T-helper 2 cell treated with Interferon-gamma antibody and Interleukin-4, amounts not matched to agents 100 ng/mL and 5 ng/mL, for 36 hours (primary cell): Measurements from ENCODE around the gene RHD. TPM values are rescaled to one million over a fixed set of nuclear protein-coding genes. Genes with fewer than 3 reads are reported as not detected.
"Not testable (repeated sequence)": the region's sequence is repeated elsewhere in the genome, so short reads cannot be mapped to it uniquely, and the experiment has no call there.

Source experiments
- intact Hi-C: fragments of 100-400 bp; cut with micrococcal nuclease; formaldehyde crosslinking; loops from one replicate; pipeline ENCODE4 v1.15.1; 2023
- total RNA-seq: library from RNA; stranded (reverse); gene quantifications from 2 replicates; pipeline ENCODE4 v1.2.3, GENCODE V29; 2022

The RHD gene
- total RNA-seq, 1 donor from 2014 or later = not detected

DNA sequence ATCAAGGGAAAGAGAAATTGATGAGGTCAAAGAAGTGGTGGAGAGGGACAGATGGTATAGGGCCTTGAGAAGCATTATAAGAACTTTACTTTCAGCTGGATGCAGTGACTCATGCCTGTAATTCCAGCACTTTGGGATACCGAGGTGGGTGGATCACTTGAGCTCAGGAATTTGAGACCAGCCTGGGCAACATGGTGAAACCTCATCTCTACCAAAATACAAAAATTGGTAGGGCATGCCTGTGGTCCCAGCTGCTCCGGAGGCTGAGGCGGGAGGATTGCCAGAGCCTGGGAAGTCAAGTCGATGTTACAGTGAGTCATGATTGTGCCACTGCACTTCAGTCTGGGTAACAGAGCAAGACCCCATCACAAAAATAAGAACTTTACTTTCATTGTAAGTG lies 71.6 kb downstream of the RHD start:
- intact Hi-C loops = no loop called here

- intact Hi-C loops = no loop called here
These were observed 75.2 kb downstream of the RHD start for GRCh38 chr1:25347556-25347955.

- intact Hi-C loops = no loop called here
These were observed 77.3 kb downstream of the RHD start for GRCh38 chr1:25349606-25350005.

GRCh38 chr1:25355841-25356395 lies 83.6 kb downstream of the RHD start:
- intact Hi-C loops = no loop called here

GRCh38 chr1:25356441-25356840 lies 84.1 kb downstream of the RHD start:
- intact Hi-C loops = no loop called here

GRCh38 chr1:25356848-25357247 lies 84.5 kb downstream of the RHD start:
- intact Hi-C loops = no loop called here

DNA sequence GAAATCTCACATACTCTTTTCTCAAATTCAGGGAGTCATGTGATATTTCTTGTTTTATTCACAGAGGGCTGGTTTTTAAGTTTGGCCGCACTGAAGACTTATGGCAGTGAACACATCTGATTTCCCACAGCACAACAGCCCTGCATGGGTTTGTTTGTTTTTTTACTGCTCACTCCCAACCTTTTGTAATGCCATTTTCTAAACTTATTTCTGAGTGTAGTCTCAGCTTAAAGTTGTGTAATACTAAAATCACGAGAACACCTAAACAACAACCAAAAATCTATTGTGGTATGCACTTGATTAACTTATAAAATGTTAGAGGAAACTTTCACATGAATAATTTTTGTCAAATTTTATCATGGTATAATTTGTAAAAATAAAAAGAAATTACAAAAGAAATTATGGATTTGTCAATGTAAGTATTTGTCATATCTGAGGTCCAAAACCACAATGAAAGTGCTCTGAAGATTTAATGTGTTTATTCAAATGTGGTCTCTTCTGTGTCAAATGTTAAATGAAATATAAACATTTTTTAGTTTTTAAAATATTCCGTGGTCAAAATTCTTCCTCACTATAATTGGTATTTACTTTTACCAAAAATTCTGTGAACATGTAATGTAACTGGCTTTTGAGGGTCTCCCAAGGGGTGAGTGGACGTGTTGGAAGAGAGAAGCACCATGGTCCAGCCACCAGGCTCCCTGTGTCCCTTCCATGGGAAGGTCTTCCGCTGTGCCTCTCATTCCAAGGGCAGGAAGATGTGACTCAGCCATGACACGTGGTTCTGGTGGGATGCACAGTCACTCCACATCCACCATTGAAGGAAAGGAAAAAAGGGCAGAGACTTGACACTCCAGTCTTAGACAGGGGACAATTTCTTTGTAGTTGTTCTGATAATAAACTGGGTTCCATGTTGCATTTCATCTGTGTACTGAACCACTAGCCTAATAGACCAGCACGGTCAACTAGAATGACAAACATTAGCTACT lies 88.6 kb downstream of the RHD start:
- intact Hi-C loops = no loop called here

- intact Hi-C loops = no loop called here
These were observed 89.6 kb downstream of the RHD start for GRCh38 chr1:25361901-25362300.

GRCh38 chr1:25362634-25363559 lies 90.6 kb downstream of the RHD start:
- intact Hi-C loops = not testable (repeated sequence)

GRCh38 chr1:25369241-25369640 lies 96.9 kb downstream of the RHD start:
- intact Hi-C loops = no loop called here

GRCh38 chr1:25369691-25370271 lies 97.5 kb downstream of the RHD start:
- intact Hi-C loops = not testable (repeated sequence)

- intact Hi-C loops = not testable (repeated sequence)
These were observed 99.4 kb downstream of the RHD start for GRCh38 chr1:25371757-25372156.

GRCh38 chr1:25378367-25378766 lies 106.1 kb downstream of the RHD start:
- intact Hi-C loops = not testable (repeated sequence)

Other genes with a start within 250 kb of the RHD start
- 39.1 and 39.7 TPM in 2 replicates for gene SYF2, start 40.0 kb upstream of the RHD start, total RNA-seq
- gene RSRP1, start 25.1 kb upstream of the RHD start, total RNA-seq = 197 and 200 TPM in 2 replicates
- gene TMEM50A, start 65.8 kb downstream of the RHD start, total RNA-seq = 145 and 148 TPM in 2 replicates
- gene RHCE, start 148.3 kb downstream of the RHD start, total RNA-seq = 0.41 TPM in 1 of 2 replicates, not detected in the other
- gene MACO1, start 158.4 kb downstream of the RHD start, total RNA-seq = 18.1 and 19.3 TPM in 2 replicates